CD4-positive, alpha-beta T cell treated with Interleukin-12 subunit alpha and Interleukin-12 subunit beta, for 1 hour (primary cell): ENCODE results near the gene ARHGAP10.

Experiments
- DNase-seq: peaks from one replicate; pipeline ENCODE4 v3.0.0-alpha.2; 2020

Gene ARHGAP10

GRCh38 chr4:148054275-148054674 lies 322.4 kb downstream of the ARHGAP10 start:
- DNase-seq = peak; percentile 25

- DNase-seq = no peak
These were observed 324.0 kb downstream of the ARHGAP10 start for GRCh38 chr4:148055844-148056243.

GRCh38 chr4:148056879-148057278 lies 325.0 kb downstream of the ARHGAP10 start:
- peak; percentile 72 for DNase-seq

GRCh38 chr4:148057516-148057915 lies 325.6 kb downstream of the ARHGAP10 start:
- no peak for DNase-seq

- DNase-seq = no peak
These were observed 326.3 kb downstream of the ARHGAP10 start for GRCh38 chr4:148057984-148058859.

GRCh38 chr4:148059617-148060180 lies 327.8 kb downstream of the ARHGAP10 start:
- no peak for DNase-seq

GRCh38 chr4:148060264-148061140 lies 328.6 kb downstream of the ARHGAP10 start:
- peak; percentile 57 for DNase-seq

GRCh38 chr4:148061141-148061481 lies 329.2 kb downstream of the ARHGAP10 start:
- DNase-seq = peak; percentile 21

GRCh38 chr4:148061795-148062194 lies 329.9 kb downstream of the ARHGAP10 start:
- DNase-seq = no peak

- no peak for DNase-seq
These were observed 330.5 kb downstream of the ARHGAP10 start for GRCh38 chr4:148062301-148062950.

- DNase-seq = no peak
These were observed 332.6 kb downstream of the ARHGAP10 start for GRCh38 chr4:148064451-148064850.

GRCh38 chr4:148065075-148065474 lies 333.2 kb downstream of the ARHGAP10 start:
- DNase-seq = no peak

GRCh38 chr4:148067301-148067916 lies 335.5 kb downstream of the ARHGAP10 start:
- no peak for DNase-seq

- no peak for DNase-seq
These were observed 336.4 kb downstream of the ARHGAP10 start for GRCh38 chr4:148068065-148068911.

- no peak for DNase-seq
These were observed 337.4 kb downstream of the ARHGAP10 start for GRCh38 chr4:148069086-148069894.

- DNase-seq = no peak
These were observed 337.9 kb downstream of the ARHGAP10 start for GRCh38 chr4:148069895-148070178.

- DNase-seq = no peak
These were observed 339.1 kb downstream of the ARHGAP10 start for GRCh38 chr4:148071009-148071408.

- no peak for DNase-seq
These were observed 340.9 kb downstream of the ARHGAP10 start for GRCh38 chr4:148072789-148073188.

GRCh38 chr4:148073349-148073748 lies 341.5 kb downstream of the ARHGAP10 start:
- DNase-seq = no peak

- DNase-seq = no peak
These were observed 342.6 kb downstream of the ARHGAP10 start for GRCh38 chr4:148074462-148074861.

GRCh38 chr4:148075438-148075837 lies 343.6 kb downstream of the ARHGAP10 start:
- DNase-seq = no peak
